Astrocyte (in vitro differentiated cells and primary cell): Measurements from ENCODE around the gene TM2D1. TPM values are rescaled to one million over a fixed set of nuclear protein-coding genes. Genes with fewer than 3 reads are reported as not detected.
"Not testable (repeated sequence)": the region's sequence is repeated elsewhere in the genome, so short reads cannot be mapped to it uniquely, and the experiment has no call there.

Experiments
- DNase-seq: peaks from one replicate; pipeline ENCODE4 v3.0.0-alpha.2; 2010; ENCODE audit warnings: low read depth
- FAIRE-seq: peaks from 2 replicates; lab custom pipeline; 2011; peaks lifted over from hg19 to GRCh38; lab: Jason Lieb, UNC
- H2AFZ ChIP-seq: 2 replicates; pipeline ENCODE4 v1.6.0; 2012; ENCODE audit warnings: low read depth, low read length, inconsistent platforms
- H3K27ac ChIP-seq: 2 replicates; pipeline ENCODE4 v1.5.1; 2011; ENCODE audit warnings: low read depth, low read length, inconsistent platforms
- H3K27me3 ChIP-seq: 2 replicates; pipeline ENCODE4 v1.6.0; 2011; ENCODE audit warnings: low read length, inconsistent platforms; ENCODE audit not compliant: insufficient read depth
- H3K36me3 ChIP-seq: 2 replicates; pipeline ENCODE4 v1.5.1; 2011; ENCODE audit warnings: low read length, inconsistent platforms; ENCODE audit not compliant: insufficient read depth
- H3K4me1 ChIP-seq: 2 replicates; pipeline ENCODE4 v1.5.1; 2011; ENCODE audit warnings: low read length, inconsistent platforms; ENCODE audit not compliant: insufficient read depth
- H3K4me2 ChIP-seq: 2 replicates; pipeline ENCODE4 v1.6.0; 2012; ENCODE audit warnings: low read length, inconsistent platforms
- H3K4me3 ChIP-seq: 2 replicates; pipeline ENCODE4 v1.5.1; 2011; ENCODE audit warnings: low read depth, mild to moderate bottlenecking, low read length, inconsistent platforms; ENCODE audit not compliant: insufficient read depth
- H3K79me2 ChIP-seq: 2 replicates; pipeline ENCODE4 v1.6.0; 2012; ENCODE audit warnings: mild to moderate bottlenecking, low read length, inconsistent platforms; ENCODE audit not compliant: insufficient read depth
- H3K9ac ChIP-seq: 2 replicates; pipeline ENCODE4 v1.6.0; 2012; ENCODE audit warnings: mild to moderate bottlenecking, low read length, inconsistent platforms
- H3K9me3 ChIP-seq: 2 replicates; pipeline ENCODE4 v1.5.1; 2012; ENCODE audit warnings: low read depth, mild to moderate bottlenecking, low read length, inconsistent platforms; ENCODE audit not compliant: insufficient read depth
- H4K20me1 ChIP-seq: 2 replicates; pipeline ENCODE4 v1.6.0; 2012; ENCODE audit warnings: low read length, inconsistent platforms; ENCODE audit not compliant: insufficient read depth
- H3K27ac Mint-ChIP-seq: one replicate; pipeline ENCODE4 v1.8.0; 2021; ENCODE audit warnings: mild to moderate bottlenecking, mixed read lengths; ENCODE audit not compliant: unreplicated experiment
- H3K27me3 Mint-ChIP-seq: one replicate; pipeline ENCODE4 v1.8.0; 2021; ENCODE audit warnings: low read depth, mixed read lengths; ENCODE audit not compliant: unreplicated experiment
- H3K36me3 Mint-ChIP-seq: one replicate; pipeline ENCODE4 v1.8.0; 2021; ENCODE audit warnings: low read depth, mixed read lengths; ENCODE audit not compliant: unreplicated experiment
- H3K4me1 Mint-ChIP-seq: one replicate; pipeline ENCODE4 v1.8.0; 2021; ENCODE audit warnings: low read depth, mixed read lengths; ENCODE audit not compliant: unreplicated experiment
- H3K4me3 Mint-ChIP-seq: one replicate; pipeline ENCODE4 v1.8.0; 2021; ENCODE audit warnings: mild to moderate bottlenecking, moderate library complexity, mixed read lengths; ENCODE audit not compliant: unreplicated experiment
- H3K9me3 Mint-ChIP-seq: one replicate; pipeline ENCODE4 v1.8.0; 2021; ENCODE audit warnings: mild to moderate bottlenecking, mixed read lengths; ENCODE audit not compliant: unreplicated experiment
- CTCF ChIP-seq: IDR thresholded peaks from 2 replicates; pipeline ENCODE4 v1.5.1; 2011; ENCODE audit warnings: low read depth, mild to moderate bottlenecking, inconsistent platforms, low read length, moderate library complexity; ENCODE audit not compliant: insufficient read depth
- EZH2 ChIP-seq: IDR thresholded peaks from 2 replicates; pipeline ENCODE4 v1.6.1; 2012; ENCODE audit warnings: mild to moderate bottlenecking, low read length, inconsistent platforms; ENCODE audit not compliant: insufficient read depth
- total RNA-seq: library from RNA; stranded (reverse); gene quantifications from 2 replicates; pipeline ENCODE4 v1.2.1, GENCODE V29; 2021

The TM2D1 gene
- total RNA-seq, 1 donor from 2014 or later = 33.3 TPM

GRCh38 chr1:61727544-61727943 is 2.6 kb upstream of the TM2D1 start:
- Histone ChIP-seq H3K4me3 (no peak overlapping the region), H3K36me3 (no peaks in the 10 kb centered on the region), H3K4me1 (peaks cover 14% of the 10 kb centered on the region), H2AFZ (no peak overlapping the region), H3K27me3 (no peaks in the 10 kb centered on the region), H3K9ac (no peak overlapping the region), H4K20me1 (no peaks in the 10 kb centered on the region), H3K79me2 (peaks cover 28% of the 10 kb centered on the region), H3K9me3 (no peaks in the 10 kb centered on the region), H3K27ac (no peak overlapping the region), H3K4me2 (no peak overlapping the region)
- Mint-ChIP-seq H3K27me3 (no peaks in the 10 kb centered on the region), H3K4me1 (peaks cover 6% of the 10 kb centered on the region), H3K27ac (no peak overlapping the region), H3K9me3 (no peaks in the 10 kb centered on the region), H3K36me3 (no peaks in the 10 kb centered on the region), H3K4me3 (no peak overlapping the region)
- FAIRE-seq (no peak), DNase-seq (no peak)
- TF ChIP-seq EZH2 = no peak
- TF ChIP-seq CTCF = no peak

- Histone ChIP-seq H3K36me3 (no peaks in the 10 kb centered on the region), H2AFZ (peak overlapping the region; percentile 100), H3K27ac (peak overlapping the region; percentile 98), H3K79me2 (peaks cover 50% of the 10 kb centered on the region), H3K9me3 (no peaks in the 10 kb centered on the region), H3K4me1 (peaks cover 14% of the 10 kb centered on the region), H3K27me3 (no peaks in the 10 kb centered on the region), H3K4me2 (peak overlapping the region; percentile 98), H3K9ac (peak overlapping the region; percentile 100), H3K4me3 (peak overlapping the region; percentile 100), H4K20me1 (no peaks in the 10 kb centered on the region)
- Mint-ChIP-seq H3K4me1 (peaks cover 6% of the 10 kb centered on the region), H3K27me3 (no peaks in the 10 kb centered on the region), H3K27ac (peak overlapping the region; percentile 98), H3K9me3 (no peaks in the 10 kb centered on the region), H3K36me3 (no peaks in the 10 kb centered on the region), H3K4me3 (peak overlapping the region; percentile 100)
- no peak for TF ChIP-seq CTCF
- TF ChIP-seq EZH2 = no peak
- no peak for FAIRE-seq
- no peak for DNase-seq
Measured at GRCh38 chr1:61724506-61724812, 482 bp downstream of the TM2D1 start.

GRCh38 chr1:61718996-61719663 is 5.8 kb downstream of the TM2D1 start:
- H3K36me3 ChIP-seq, H4K20me1 ChIP-seq, FAIRE-seq, H2AFZ ChIP-seq, H3K9ac ChIP-seq, H3K27ac ChIP-seq, H3K27me3 Mint-ChIP-seq, H3K9me3 Mint-ChIP-seq, H3K27ac Mint-ChIP-seq, H3K36me3 Mint-ChIP-seq, H3K27me3 ChIP-seq, H3K4me3 Mint-ChIP-seq, H3K4me2 ChIP-seq, H3K4me1 Mint-ChIP-seq, H3K4me3 ChIP-seq, DNase-seq, H3K9me3 ChIP-seq: not testable (repeated sequence)
- Histone ChIP-seq H3K79me2 (peaks cover 73% of the 10 kb centered on the region), H3K4me1 (peaks cover 14% of the 10 kb centered on the region)
